Right lung (tissue), 5 donors: ENCODE measurements around the gene CXADR. TPM values are rescaled to one million over a fixed set of nuclear protein-coding genes. Genes with fewer than 3 reads are reported as not detected.

ENCODE experiments used
- DNase-seq, 2 donors: peaks; one replicate each; pipeline ENCODE4 v3.0.0-alpha.2; 2013
- polyA plus RNA-seq, 5 donors: library from polyadenylated mRNA; unstranded; fragments of 120-200 nt; gene quantifications; one replicate each; pipeline versions ENCODE4 v1.2.1 to v1.2.3, GENCODE V29; 2013; ENCODE audit warnings: inconsistent platforms in 1 of 5, low replicate concordance in 1 of 5; ENCODE audit not compliant: insufficient read length in 5 of 5, insufficient read depth in 1 of 5

CXADR gene
- polyA plus RNA-seq, 5 donors, result 15.6 to 28.4 (median 25.5) TPM

- no peak for DNase-seq
These were observed 84.8 kb downstream of the CXADR start for GRCh38 chr21:17597680-17598079.

GRCh38 chr21:17598437-17598836 is 85.6 kb downstream of the CXADR start:
- DNase-seq, result no peak

GRCh38 chr21:17602874-17603273 is 90.0 kb downstream of the CXADR start:
- DNase-seq, result no peak

GRCh38 chr21:17607684-17608083 is 94.8 kb downstream of the CXADR start:
- no peak for DNase-seq

GRCh38 chr21:17609681-17610080 is 96.8 kb downstream of the CXADR start:
- no peak for DNase-seq

GRCh38 chr21:17610911-17611310 is 98.1 kb downstream of the CXADR start:
- peak; percentile 29 to 40 for DNase-seq

- peak; percentile 87 to 90 for DNase-seq
These were observed 98.7 kb downstream of the CXADR start for GRCh38 chr21:17611414-17612022.

- peak; percentile 56 to 63 for DNase-seq
These were observed 99.3 kb downstream of the CXADR start for GRCh38 chr21:17612023-17612564.

GRCh38 chr21:17612565-17613241 is 99.9 kb downstream of the CXADR start, which contains the start of gene BTG3:
BTG3 (minus strand) TSS chr21:17612901; CDS start chr21:17609144, 3,757 bp downstream.
- DNase-seq, result peak; percentile 88

- peak in 1 of 2 donors; percentile 55 for DNase-seq
These were observed 100.4 kb downstream of the CXADR start for GRCh38 chr21:17613242-17613676.

GRCh38 chr21:17616831-17617230 is 104.0 kb downstream of the CXADR start:
- DNase-seq, result peak in 1 of 2 donors; percentile 12

GRCh38 chr21:17622018-17622417 is 109.2 kb downstream of the CXADR start:
- DNase-seq, result no peak

- peak; percentile 38 to 43 for DNase-seq
These were observed 118.4 kb downstream of the CXADR start for GRCh38 chr21:17631195-17631594.

GRCh38 chr21:17636711-17637110 is 123.9 kb downstream of the CXADR start:
- DNase-seq, result no peak

- no peak for DNase-seq
These were observed 128.0 kb downstream of the CXADR start for GRCh38 chr21:17640821-17641220.

Other genes starting within 250 kb of the CXADR start
- gene BTG3, start 99.9 kb downstream of the CXADR start, polyA plus RNA-seq, result 10 to 100 TPM; 38.3 to 57.0 (median 41.7) TPM